NCI-H1092 treated with DMSO at 0.1 percent for 48 hours (cell line): ENCODE results near the gene TMEM250.

Source experiments
- DNase-seq: peaks from one replicate; lab custom pipeline; 2025; lab: John Stamatoyannopoulos, UW

Gene TMEM250

DNA sequence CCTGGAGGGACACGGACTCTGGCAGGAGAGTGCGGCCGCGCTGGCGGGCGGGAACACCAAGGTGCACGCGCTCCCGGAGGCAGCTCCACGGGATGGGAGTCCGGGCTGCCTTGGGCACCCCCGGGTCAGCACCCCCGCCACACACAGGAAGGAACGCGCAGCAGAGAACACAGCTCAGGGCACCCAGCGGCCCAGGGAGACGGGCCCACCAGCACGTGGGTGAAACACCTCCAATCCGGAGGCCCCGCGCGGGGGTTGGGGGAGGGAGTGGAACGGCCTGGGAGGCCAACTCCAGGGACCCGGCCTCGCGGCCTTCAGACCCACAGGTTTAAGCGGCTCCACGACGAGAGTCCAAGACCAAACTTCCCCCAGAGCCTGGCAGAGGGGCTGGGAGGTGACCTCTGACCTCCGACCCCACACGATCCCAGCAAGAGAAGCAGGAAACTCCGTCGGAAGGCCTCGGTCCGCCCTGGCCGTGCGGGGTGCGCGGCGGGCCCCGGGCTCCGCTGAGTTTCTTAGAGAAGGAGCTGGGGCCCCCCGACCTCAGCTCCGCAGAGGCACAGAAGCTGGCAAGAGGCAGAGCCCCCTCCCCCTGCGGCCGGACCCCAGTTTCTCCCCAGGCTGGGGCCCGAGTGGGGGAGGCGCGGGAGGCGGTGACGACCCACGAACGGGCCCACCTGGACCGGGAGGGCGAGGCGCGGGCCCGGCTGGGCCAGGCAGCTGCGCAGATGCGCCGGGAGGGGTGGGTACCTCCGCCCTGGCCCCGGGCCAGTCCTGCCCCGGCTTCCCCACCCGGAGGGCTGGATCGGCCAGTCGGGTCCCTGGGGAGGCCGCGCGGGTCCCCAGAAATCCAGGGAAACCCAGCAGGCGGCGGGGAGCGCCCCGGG lies 24.4 kb downstream of the TMEM250 start:
- DNase-seq = no peak

- DNase-seq = no peak
These were observed 25.2 kb downstream of the TMEM250 start for GRCh38 chr9:136093346-136093986.

GRCh38 chr9:136092741-136093140 lies 25.9 kb downstream of the TMEM250 start:
- DNase-seq = no peak

DNA sequence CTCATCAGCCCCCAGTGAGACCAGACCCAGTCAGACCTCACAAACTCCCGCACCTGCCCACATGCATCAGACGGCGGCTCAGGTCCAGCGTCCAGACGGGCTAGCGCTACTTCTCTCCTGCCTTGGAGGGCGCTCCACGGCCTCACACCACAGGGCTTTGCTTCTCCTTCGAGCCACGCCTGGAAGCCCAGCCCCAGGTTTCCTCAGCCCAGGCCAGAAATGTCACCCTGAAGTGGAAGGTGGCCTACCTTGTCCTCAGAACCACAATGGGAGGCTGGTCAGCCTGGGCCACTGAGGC lies 26.4 kb downstream of the TMEM250 start:
- DNase-seq = no peak

DNA sequence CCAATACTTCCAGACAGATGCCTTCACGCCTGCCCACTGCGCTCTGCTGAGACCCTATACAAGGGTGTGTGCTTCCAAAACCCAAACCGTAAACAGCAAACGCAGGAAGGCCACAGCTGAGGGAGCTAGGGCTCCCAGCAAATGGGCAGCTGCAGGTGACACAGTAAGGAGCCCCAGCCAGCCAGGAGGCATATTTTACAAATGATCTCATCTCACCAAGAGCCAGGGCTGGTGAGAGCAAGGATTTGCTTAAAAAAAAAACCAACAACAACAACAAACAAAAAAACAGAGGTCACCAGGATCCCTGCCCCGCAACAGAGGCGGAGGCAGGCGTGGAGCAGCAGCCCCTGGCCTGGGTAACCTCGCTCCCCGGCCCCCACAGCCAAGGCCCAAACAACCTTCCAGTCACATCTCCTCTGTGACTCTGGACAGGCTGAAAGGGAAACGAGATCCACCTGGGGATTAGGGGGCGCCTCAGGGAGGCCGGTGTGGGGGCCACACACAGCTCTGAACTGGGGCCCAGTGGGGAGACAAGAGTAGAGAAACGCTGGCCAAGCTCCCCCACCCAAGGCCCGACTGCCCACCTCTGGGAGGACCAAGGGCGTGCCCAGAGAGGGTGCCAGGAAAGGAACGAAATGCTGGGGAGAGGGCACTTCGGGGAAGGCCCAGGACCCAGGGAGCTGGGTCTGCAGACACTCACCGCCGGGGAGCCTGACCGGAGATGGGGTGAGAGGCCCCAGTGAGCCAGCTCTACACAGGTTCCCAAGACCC lies 26.9 kb downstream of the TMEM250 start:
- DNase-seq = no peak

DNA sequence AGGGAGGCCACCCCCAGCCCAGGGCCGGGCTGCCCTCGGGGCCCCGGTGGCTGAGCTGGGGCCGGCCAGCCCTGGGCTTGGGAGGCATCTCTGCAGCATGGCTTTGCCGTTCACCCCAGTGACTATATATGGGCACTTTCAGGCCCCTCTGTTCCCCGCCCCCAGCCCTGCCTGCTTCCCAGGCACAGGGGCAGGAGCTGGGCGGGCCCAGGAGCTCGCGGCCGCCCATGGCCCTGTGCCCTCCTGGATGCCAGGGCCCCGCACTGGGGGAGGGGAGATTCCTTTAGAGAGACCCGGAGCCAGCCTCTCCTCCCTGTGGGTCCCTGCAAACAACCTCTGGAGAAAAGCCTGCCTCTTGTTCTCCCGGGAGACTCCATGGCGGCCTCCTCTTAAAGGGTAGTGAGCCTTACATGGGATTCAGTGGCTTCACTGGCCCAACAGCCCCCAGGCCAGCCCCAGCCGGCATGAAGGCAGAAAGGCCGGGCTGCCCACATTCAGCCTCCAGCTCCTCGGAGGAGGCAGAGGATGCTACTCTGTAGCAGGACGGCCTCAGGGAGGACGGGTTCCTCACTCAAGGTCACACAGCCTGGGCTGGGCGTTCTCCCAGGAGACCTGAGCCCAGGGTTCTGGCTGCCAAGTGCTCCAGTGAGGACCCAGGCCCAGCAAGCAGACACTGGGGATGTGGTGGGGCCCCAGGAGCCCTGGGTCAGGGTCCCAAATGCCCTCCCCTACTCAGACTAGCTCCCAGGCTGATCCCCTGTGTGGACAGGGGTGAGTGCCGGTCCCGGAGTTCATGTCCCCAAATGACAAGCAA lies 27.7 kb downstream of the TMEM250 start:
- no peak for DNase-seq

DNA sequence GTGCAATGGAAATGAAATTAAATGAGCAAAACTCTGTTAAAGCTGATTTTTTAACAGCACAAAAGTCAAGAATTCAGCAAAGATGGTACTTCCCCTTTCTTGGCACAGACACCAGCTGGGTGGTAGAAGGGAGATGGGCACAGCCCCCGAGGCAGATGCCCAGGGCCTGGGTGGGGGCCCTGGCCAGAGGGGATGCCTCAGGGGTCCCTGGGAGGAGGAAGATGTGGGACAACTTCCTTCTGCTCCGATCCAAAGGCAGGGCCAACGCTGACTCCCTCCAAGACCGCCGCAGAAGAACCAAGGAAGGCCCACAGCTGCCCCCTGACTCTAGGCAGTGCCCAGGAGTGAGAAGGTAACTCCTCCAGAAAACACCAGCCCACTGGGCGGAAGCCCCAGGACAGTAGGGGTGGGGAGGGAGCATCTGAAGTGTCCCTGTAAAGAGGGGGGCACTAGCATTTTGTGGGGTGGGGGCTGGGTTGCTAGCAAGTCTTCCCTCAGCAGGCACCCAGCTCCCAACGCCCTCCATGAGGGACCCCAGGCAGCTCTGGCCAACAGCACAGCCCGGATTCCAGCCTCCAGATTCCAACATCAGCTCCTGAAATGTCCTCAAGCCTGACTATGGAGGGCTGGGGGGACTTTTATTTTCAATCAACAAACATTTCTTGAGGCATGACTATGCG lies 28.5 kb downstream of the TMEM250 start:
- no peak for DNase-seq

DNA sequence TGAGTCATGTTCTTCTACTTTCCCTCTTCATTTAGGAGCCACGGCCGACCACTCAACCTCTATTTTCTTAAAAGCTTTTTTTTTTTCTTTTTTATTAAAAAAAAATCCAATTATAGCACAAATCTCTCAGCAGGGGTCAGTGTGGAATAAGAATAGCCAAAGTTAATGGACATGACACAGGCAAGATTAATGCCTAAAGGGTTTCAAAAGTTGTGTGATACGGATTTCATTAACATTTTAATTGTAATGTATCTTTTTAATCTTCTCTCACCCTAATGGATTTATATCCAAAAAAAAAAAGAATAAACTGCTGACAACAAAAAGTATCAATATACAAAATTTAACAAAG lies 29.0 kb downstream of the TMEM250 start:
- DNase-seq = peak; percentile 12

- DNase-seq = no peak
These were observed 29.6 kb downstream of the TMEM250 start for GRCh38 chr9:136088939-136089696.

- no peak for DNase-seq
These were observed 30.2 kb downstream of the TMEM250 start for GRCh38 chr9:136088481-136088938.

DNA sequence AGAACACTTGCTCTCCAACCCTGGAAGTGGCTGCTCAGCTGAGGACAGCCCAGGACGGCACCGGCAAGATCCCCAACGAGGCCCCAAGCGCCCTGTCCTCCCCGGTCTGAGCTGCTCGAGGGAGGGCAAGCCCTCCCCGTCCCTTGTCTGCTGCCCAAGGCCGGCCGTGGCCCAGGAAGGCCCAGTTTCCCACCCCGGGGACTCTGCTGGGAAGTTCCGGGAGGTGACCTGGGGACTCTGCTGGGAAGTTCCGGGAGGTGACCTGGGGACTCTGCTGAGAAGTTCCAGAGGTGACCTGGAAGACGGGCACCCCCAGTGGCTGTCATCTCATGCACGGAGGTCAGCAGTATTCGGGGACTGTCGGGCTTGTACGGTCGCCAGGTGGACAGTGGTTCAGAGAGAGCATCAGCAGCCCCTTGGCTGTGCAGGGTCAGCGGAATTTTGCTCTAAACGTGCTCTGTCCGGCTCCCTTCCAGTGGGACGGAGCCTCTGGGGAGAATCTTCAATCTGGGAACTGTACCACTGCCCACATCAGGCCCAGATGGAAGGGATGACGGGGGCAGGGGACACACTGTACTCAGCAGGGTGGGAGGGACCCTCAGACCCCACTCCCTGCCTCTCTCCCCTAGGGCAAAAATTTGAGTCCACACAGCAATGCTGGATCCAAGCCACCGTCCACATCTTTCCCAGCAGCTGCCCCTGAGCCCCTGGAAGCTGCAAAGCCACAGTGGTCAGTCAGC lies 30.8 kb downstream of the TMEM250 start:
- no peak for DNase-seq

- DNase-seq = no peak
These were observed 31.5 kb downstream of the TMEM250 start for GRCh38 chr9:136086951-136087740.

DNA sequence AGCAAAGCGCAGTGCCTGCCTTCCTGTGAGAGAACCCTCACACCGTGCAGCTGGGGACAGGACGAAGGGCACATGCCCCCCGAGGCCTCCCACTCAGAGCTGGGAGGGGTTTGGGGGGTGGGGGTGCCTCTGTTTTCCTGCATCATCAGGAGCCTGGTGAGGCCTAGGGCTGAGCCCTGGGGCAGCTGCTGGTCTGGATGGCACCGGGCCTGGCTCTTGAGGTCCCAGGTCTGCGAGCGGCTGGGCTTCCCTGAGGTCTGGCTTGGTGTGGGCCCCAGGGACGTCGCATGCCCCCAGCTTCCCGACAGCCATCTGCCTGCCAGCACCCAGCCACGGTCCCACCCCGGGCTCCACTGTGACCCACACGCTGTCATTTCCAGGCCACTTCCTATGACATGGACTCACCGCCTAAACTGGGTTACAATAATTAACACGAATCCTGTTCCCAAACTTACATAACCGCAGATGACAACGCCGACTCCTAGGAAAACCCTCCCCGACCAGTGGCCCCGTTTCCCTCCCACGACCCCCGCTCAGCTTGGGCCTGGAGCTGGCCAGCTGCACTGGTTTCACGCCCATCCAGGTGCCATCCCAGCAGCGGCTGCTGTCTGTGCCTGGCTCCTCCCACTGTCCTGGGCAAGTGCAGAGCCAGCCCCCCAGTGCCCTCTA lies 32.3 kb downstream of the TMEM250 start:
- DNase-seq = no peak

- no peak for DNase-seq
These were observed 32.9 kb downstream of the TMEM250 start for GRCh38 chr9:136085815-136086212.

- DNase-seq = no peak
These were observed 34.4 kb downstream of the TMEM250 start for GRCh38 chr9:136084063-136084944.

- DNase-seq = no peak
These were observed 35.1 kb downstream of the TMEM250 start for GRCh38 chr9:136083558-136084062.
